Stimulated activated CD4-positive, alpha-beta T cell treated with anti-CD3 and anti-CD28 coated beads, Interleukin-4, amount 100 ng/mL, for 48 hours (primary cell): ENCODE measurements around the gene QPRT.
"Not testable (repeated sequence)": the region's sequence is repeated elsewhere in the genome, so short reads cannot be mapped to it uniquely, and the experiment has no call there.

Experiments used
- DNase-seq, 2 donors: peaks; one replicate each; pipeline ENCODE4 v3.0.0-alpha.2; 2020; ENCODE audit warnings: low read depth in 2 of 2

The QPRT gene

GRCh38 chr16:29678691-29679267 is at the start of gene QPRT:
TSS of gene QPRT (plus strand) at chr16:29679180. CDS start at chr16:29679198, 18 bp downstream.
- no peak for DNase-seq

GRCh38 chr16:29629318-29629717 is 49.7 kb upstream of the QPRT start:
- DNase-seq, result not testable (repeated sequence)

GRCh38 chr16:29631658-29632057 is 47.3 kb upstream of the QPRT start:
- not testable (repeated sequence) for DNase-seq

GRCh38 chr16:29635902-29636301 is 43.1 kb upstream of the QPRT start:
- not testable (repeated sequence) for DNase-seq

GRCh38 chr16:29636368-29636767 is 42.6 kb upstream of the QPRT start:
- DNase-seq, result not testable (repeated sequence)

- DNase-seq, result not testable (repeated sequence)
These were observed 40.2 kb upstream of the QPRT start for GRCh38 chr16:29638751-29639150.

- DNase-seq, result no peak
These were observed 37.4 kb upstream of the QPRT start for GRCh38 chr16:29641561-29641960.

GRCh38 chr16:29643596-29643995 is 35.4 kb upstream of the QPRT start:
- DNase-seq, result no peak

- DNase-seq, result no peak
These were observed 34.6 kb upstream of the QPRT start for GRCh38 chr16:29644338-29644857.

- DNase-seq, result no peak
These were observed 33.8 kb upstream of the QPRT start for GRCh38 chr16:29644973-29645693.

- no peak for DNase-seq
These were observed 33.2 kb upstream of the QPRT start for GRCh38 chr16:29645694-29646187.

GRCh38 chr16:29646947-29647346 is 32.0 kb upstream of the QPRT start:
- DNase-seq, result no peak

GRCh38 chr16:29649588-29650494 is 29.1 kb upstream of the QPRT start:
- DNase-seq, result no peak

- DNase-seq, result no peak
These were observed 28.2 kb upstream of the QPRT start for GRCh38 chr16:29650771-29651170.

GRCh38 chr16:29651774-29652349 is 27.1 kb upstream of the QPRT start:
- DNase-seq, result no peak

GRCh38 chr16:29653471-29653870 is 25.5 kb upstream of the QPRT start:
- DNase-seq, result no peak

GRCh38 chr16:29653890-29654289 is 25.1 kb upstream of the QPRT start:
- not testable (repeated sequence) for DNase-seq

GRCh38 chr16:29656688-29657523 is 22.1 kb upstream of the QPRT start:
- no peak for DNase-seq

- DNase-seq, result no peak
These were observed 20.3 kb upstream of the QPRT start for GRCh38 chr16:29658705-29659104.

- no peak for DNase-seq
These were observed 16.8 kb upstream of the QPRT start for GRCh38 chr16:29662000-29662728.
